Osteoblast (primary cell): ENCODE data around the gene ADAM12. TPM values are rescaled to one million over a fixed set of nuclear protein-coding genes. Genes with fewer than 3 reads are reported as not detected.

Experiments
- DNase-seq: peaks from one replicate; pipeline ENCODE4 v3.0.0; 2011; ENCODE audit warnings: low spot score, mixed read lengths; ENCODE audit not compliant: insufficient read length; ENCODE audit errors: missing footprints
- H2AFZ ChIP-seq: 2 replicates; pipeline ENCODE4 v1.6.0; 2011; ENCODE audit warnings: mild to moderate bottlenecking, low read length
- H3K27ac ChIP-seq: 2 replicates; pipeline ENCODE4 v1.5.1; 2011; ENCODE audit warnings: mild to moderate bottlenecking, low read depth, low read length, moderate library complexity
- H3K27me3 ChIP-seq: 2 replicates; pipeline ENCODE4 v1.6.0; 2012; ENCODE audit warnings: mild to moderate bottlenecking, control low read depth, inconsistent platforms, low read length, moderate library complexity; ENCODE audit not compliant: insufficient read depth
- H3K36me3 ChIP-seq: 2 replicates; pipeline ENCODE4 v1.5.1; 2011; ENCODE audit warnings: mild to moderate bottlenecking, low read length, control low read depth, moderate library complexity; ENCODE audit not compliant: insufficient read depth
- H3K4me1 ChIP-seq: 2 replicates; pipeline ENCODE4 v1.5.1; 2011; ENCODE audit warnings: mild to moderate bottlenecking, low read length, control low read depth, moderate library complexity; ENCODE audit not compliant: insufficient read depth
- H3K4me2 ChIP-seq: 2 replicates; pipeline ENCODE4 v1.6.0; 2011; ENCODE audit warnings: mild to moderate bottlenecking, low read length; ENCODE audit not compliant: insufficient read depth
- H3K4me3 ChIP-seq: fragments of 200-600 bp; sonication (generic); 3 replicates; pipeline ENCODE4 v1.5.1; 2012; ENCODE audit warnings: mild to moderate bottlenecking, low read length, inconsistent platforms; ENCODE audit not compliant: insufficient read depth
- H3K79me2 ChIP-seq: 2 replicates; pipeline ENCODE4 v1.6.0; 2012; ENCODE audit warnings: mild to moderate bottlenecking, low read length, control low read depth, inconsistent platforms; ENCODE audit not compliant: insufficient read depth
- H3K9me3 ChIP-seq: 2 replicates; pipeline ENCODE4 v1.5.1; 2011; ENCODE audit warnings: low read depth, low read length, control low read depth
- H4K20me1 ChIP-seq: 2 replicates; pipeline ENCODE4 v1.6.0; 2012; ENCODE audit warnings: mild to moderate bottlenecking, low read length, control low read depth; ENCODE audit not compliant: insufficient read depth
- CTCF ChIP-seq: IDR thresholded peaks from 2 replicates; pipeline ENCODE4 v1.5.1; 2011; ENCODE audit warnings: mild to moderate bottlenecking, low read depth, low read length, moderate library complexity; ENCODE audit errors: extremely low read depth
- total RNA-seq: library from RNA; depleted of rRNA; stranded (reverse); fragments of >200 nt; gene quantifications from 2 replicates; pipeline ENCODE4 v1.2.3, GENCODE V29; 2012

The ADAM12 gene
- total RNA-seq, 1 donor: 345 TPM

- Histone ChIP-seq H3K36me3 (peaks cover 25% of the 10 kb centered on the region), H3K4me1 (peaks cover 29% of the 10 kb centered on the region), H3K27ac (peak overlapping the region; percentile 8), H3K27me3 (no peaks in the 10 kb centered on the region), H3K79me2 (peaks cover 45% of the 10 kb centered on the region), H3K4me3 (no peak overlapping the region), H2AFZ (no peak overlapping the region), H3K4me2 (no peak overlapping the region), H4K20me1 (no peaks in the 10 kb centered on the region), H3K9me3 (no peaks in the 10 kb centered on the region)
- DNase-seq: peak; percentile 10
- no peak for TF ChIP-seq CTCF
Observed at GRCh38 chr10:126259760-126260479, 128.4 kb downstream of the ADAM12 start.

DNA sequence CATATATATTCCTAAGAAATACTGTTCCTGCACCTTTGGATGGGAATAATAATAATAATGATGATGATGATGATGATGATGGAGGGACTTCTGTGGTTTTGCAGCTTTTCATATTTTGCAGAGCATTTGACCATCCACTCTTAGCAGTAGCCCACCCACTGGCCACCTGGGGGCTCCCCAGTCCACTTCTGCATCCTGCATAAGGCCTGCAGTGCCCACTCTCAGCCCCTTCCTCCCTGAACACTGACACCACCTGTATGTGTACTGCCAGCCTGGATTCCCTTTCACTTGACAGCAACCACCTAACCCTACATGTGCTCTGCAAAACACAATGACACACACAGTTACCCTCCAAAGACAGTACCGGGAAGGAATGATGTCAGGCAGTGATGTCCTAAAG lies 131.4 kb downstream of the ADAM12 start:
- DNase-seq: no peak
- no peak overlapping the region for H3K4me3 ChIP-seq
- no peak overlapping the region for H3K4me2 ChIP-seq
- peaks cover 40% of the 10 kb centered on the region for H3K36me3 ChIP-seq
- peaks cover 30% of the 10 kb centered on the region for H3K79me2 ChIP-seq
- H4K20me1 ChIP-seq: no peaks in the 10 kb centered on the region
- no peak for TF ChIP-seq CTCF
- no peak overlapping the region for H3K27ac ChIP-seq
- H3K9me3 ChIP-seq: no peaks in the 10 kb centered on the region
- H2AFZ ChIP-seq: no peak overlapping the region
- peaks cover 20% of the 10 kb centered on the region for H3K4me1 ChIP-seq
- no peaks in the 10 kb centered on the region for H3K27me3 ChIP-seq

- Histone ChIP-seq H3K9me3 (no peaks in the 10 kb centered on the region), H3K27ac (peak overlapping the region; percentile 17)
Observed at GRCh38 chr10:126255313-126255712, 133.0 kb downstream of the ADAM12 start.

More at GRCh38 chr10:126255313-126255712, 133.0 kb downstream of the ADAM12 start:
- no peak for DNase-seq
- H3K4me1 ChIP-seq: peaks cover 20% of the 10 kb centered on the region
- H3K79me2 ChIP-seq: peaks cover 27% of the 10 kb centered on the region
- H3K4me2 ChIP-seq: no peak overlapping the region
- H3K36me3 ChIP-seq: peaks cover 40% of the 10 kb centered on the region
- no peaks in the 10 kb centered on the region for H3K27me3 ChIP-seq
- no peak overlapping the region for H3K4me3 ChIP-seq
- no peak overlapping the region for H2AFZ ChIP-seq
- no peak for TF ChIP-seq CTCF
- H4K20me1 ChIP-seq: no peaks in the 10 kb centered on the region
